ENCODE data around the gene C1QTNF12.

C1QTNF12 gene

GRCh38 chr1:1246577-1247340, at the start of gene C1QTNF12:
Gene C1QTNF12, minus strand, starts transcription at chr1:1246722. Its CDS starts 32 bp downstream, at chr1:1246690.
- no peak for DNase-seq (ENCODE audit: low read depth)

- DNase-seq (ENCODE audit: low read depth): no peak
Observed at GRCh38 chr1:1295154-1295923, 48.8 kb upstream of the C1QTNF12 start.

- DNase-seq (ENCODE audit: low read depth): no peak
Observed at GRCh38 chr1:1294250-1294890, 47.8 kb upstream of the C1QTNF12 start.

- no peak for DNase-seq (ENCODE audit: low read depth)
Observed at GRCh38 chr1:1293263-1294249, 47.0 kb upstream of the C1QTNF12 start.

- no peak for DNase-seq (ENCODE audit: low read depth)
Observed at GRCh38 chr1:1292851-1293250, 46.3 kb upstream of the C1QTNF12 start.

- DNase-seq (ENCODE audit: low read depth): no peak
Observed at GRCh38 chr1:1292442-1292779, 45.9 kb upstream of the C1QTNF12 start.

GRCh38 chr1:1291548-1292441, 45.3 kb upstream of the C1QTNF12 start:
- DNase-seq (ENCODE audit: low read depth): peak; percentile 64

GRCh38 chr1:1291023-1291528, 44.6 kb upstream of the C1QTNF12 start:
- DNase-seq (ENCODE audit: low read depth): no peak

- peak; percentile 42 for DNase-seq (ENCODE audit: low read depth)
Observed at GRCh38 chr1:1290238-1290731, 43.8 kb upstream of the C1QTNF12 start.

- DNase-seq (ENCODE audit: low read depth): no peak
Observed at GRCh38 chr1:1287288-1288110, 41.0 kb upstream of the C1QTNF12 start.

- DNase-seq (ENCODE audit: low read depth): no peak
Observed at GRCh38 chr1:1286313-1287261, 40.1 kb upstream of the C1QTNF12 start.

GRCh38 chr1:1285611-1286311, 39.2 kb upstream of the C1QTNF12 start:
- DNase-seq (ENCODE audit: low read depth): no peak

- no peak for DNase-seq (ENCODE audit: low read depth)
Observed at GRCh38 chr1:1285102-1285571, 38.6 kb upstream of the C1QTNF12 start.

GRCh38 chr1:1284221-1285101, 37.9 kb upstream of the C1QTNF12 start:
- no peak for DNase-seq (ENCODE audit: low read depth)

GRCh38 chr1:1283821-1284220, 37.3 kb upstream of the C1QTNF12 start:
- peak; percentile 28 for DNase-seq (ENCODE audit: low read depth)

GRCh38 chr1:1282998-1283397, 36.5 kb upstream of the C1QTNF12 start:
- DNase-seq (ENCODE audit: low read depth): peak; percentile 25
